Endothelial cell of umbilical vein (primary cell): ENCODE data around the gene VPS16.

Source experiments
- CTCF ChIP-seq, 2 donors: IDR thresholded peaks; 1 replicate in 1 of 2; 2 replicates in 1 of 2; pipeline ENCODE4 v1.5.1; 2011; ENCODE audit warnings: low read length in 2 of 2, mild to moderate bottlenecking in 2 of 2, moderate library complexity in 2 of 2, control low read depth in 1 of 2, inconsistent platforms in 1 of 2, low read depth in 1 of 2; ENCODE audit not compliant: insufficient read depth in 1 of 2; ENCODE audit errors: extremely low read depth in 1 of 2
- EZH2 ChIP-seq: IDR thresholded peaks from 2 replicates; pipeline ENCODE4 v1.6.1; 2012; ENCODE audit warnings: borderline replicate concordance, low read depth, mild to moderate bottlenecking, moderate library complexity, low read length, inconsistent platforms; ENCODE audit not compliant: severe bottlenecking
- FOS ChIP-seq: IDR thresholded peaks from 2 replicates; pipeline ENCODE4 v1.6.1; 2011; ENCODE audit warnings: mild to moderate bottlenecking, low read length, moderate library complexity, borderline replicate concordance; ENCODE audit not compliant: insufficient read depth
- JUN ChIP-seq: IDR thresholded peaks from 2 replicates; pipeline ENCODE4 v1.6.1; 2011; ENCODE audit warnings: borderline replicate concordance, low read depth; ENCODE audit not compliant: insufficient read length, insufficient read depth
- MAX ChIP-seq: IDR thresholded peaks from 2 replicates; pipeline ENCODE4 v1.6.1; 2011; ENCODE audit not compliant: insufficient read depth, insufficient read length
- MYC ChIP-seq: IDR thresholded peaks from one replicate; pipeline ENCODE4 v1.6.1; 2011; ENCODE audit warnings: mild to moderate bottlenecking, low read depth, low read length
- POLR2A ChIP-seq: IDR thresholded peaks from 2 replicates; pipeline ENCODE4 v1.6.1; 2012; ENCODE audit warnings: low read depth, mild to moderate bottlenecking, control low read depth, low read length
- POLR2AphosphoS5 ChIP-seq: IDR thresholded peaks from 2 replicates; pipeline ENCODE4 v1.6.1; 2012; ENCODE audit warnings: low read depth, mild to moderate bottlenecking, control low read depth, low read length, moderate library complexity; ENCODE audit not compliant: insufficient read depth

- TF ChIP-seq EZH2 (no peak), CTCF (IDR thresholded peaks at IDR 0.05; ENCODE audit: extremely low read depth in 1 of 2, insufficient read depth in 1 of 2, low read depth in 1 of 2, low read length in 2 of 2) (no peak), MAX (no peak), POLR2A (no peak), MYC (no peak), POLR2AphosphoS5 (no peak), JUN (no peak), FOS (no peak)
Observed at GRCh38 chr20:2801286-2801728, 39.2 kb upstream of the VPS16 start.
